ENCODE data around the gene CLEC7A.

CLEC7A gene

DNA sequence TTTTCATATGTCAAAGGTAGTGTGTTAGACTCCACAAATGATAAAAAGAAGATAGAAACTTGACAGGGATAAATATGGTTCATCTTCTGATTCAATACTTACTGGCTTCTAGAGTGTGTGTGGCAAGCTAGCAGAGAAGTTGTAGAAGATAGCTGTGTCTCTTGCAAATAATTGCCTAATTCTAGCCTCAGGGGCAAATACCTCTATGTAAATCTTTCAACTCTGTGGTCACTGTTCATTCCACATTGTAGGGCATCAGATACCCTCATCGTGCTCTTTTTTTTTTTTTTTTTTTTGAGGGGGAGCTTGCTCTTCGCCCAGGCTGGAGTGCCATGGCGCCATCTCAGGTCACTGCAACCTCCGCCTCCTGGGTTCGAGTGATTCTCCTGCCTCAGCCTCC is 40.2 kb upstream of the CLEC7A start:
- no peak overlapping the region for H3K9ac ChIP-seq (ENCODE audit: low read depth, low read length, poor library complexity, severe bottlenecking)
- no peak overlapping the region for H3K4me2 ChIP-seq (ENCODE audit: low read depth, low read length, poor library complexity, severe bottlenecking)
- no peaks in the 10 kb centered on the region for H3F3A ChIP-seq (ENCODE audit: low read depth)
- no peaks in the 10 kb centered on the region for H3K9me3 ChIP-seq (ENCODE audit: insufficient read depth, low read depth, low read length)
- no peak overlapping the region for H2AFZ ChIP-seq (ENCODE audit: low read length)
- no peaks in the 10 kb centered on the region for H3K79me2 ChIP-seq (ENCODE audit: insufficient read depth, low read length)
- H3K27me3 ChIP-seq (ENCODE audit: insufficient read depth, low read length, poor library complexity, severe bottlenecking): no peaks in the 10 kb centered on the region
- TF ChIP-seq EZH2phosphoT487 (IDR thresholded peaks at IDR 0.05; ENCODE audit: borderline replicate concordance): no peak
- TF ChIP-seq, protein P1, sequence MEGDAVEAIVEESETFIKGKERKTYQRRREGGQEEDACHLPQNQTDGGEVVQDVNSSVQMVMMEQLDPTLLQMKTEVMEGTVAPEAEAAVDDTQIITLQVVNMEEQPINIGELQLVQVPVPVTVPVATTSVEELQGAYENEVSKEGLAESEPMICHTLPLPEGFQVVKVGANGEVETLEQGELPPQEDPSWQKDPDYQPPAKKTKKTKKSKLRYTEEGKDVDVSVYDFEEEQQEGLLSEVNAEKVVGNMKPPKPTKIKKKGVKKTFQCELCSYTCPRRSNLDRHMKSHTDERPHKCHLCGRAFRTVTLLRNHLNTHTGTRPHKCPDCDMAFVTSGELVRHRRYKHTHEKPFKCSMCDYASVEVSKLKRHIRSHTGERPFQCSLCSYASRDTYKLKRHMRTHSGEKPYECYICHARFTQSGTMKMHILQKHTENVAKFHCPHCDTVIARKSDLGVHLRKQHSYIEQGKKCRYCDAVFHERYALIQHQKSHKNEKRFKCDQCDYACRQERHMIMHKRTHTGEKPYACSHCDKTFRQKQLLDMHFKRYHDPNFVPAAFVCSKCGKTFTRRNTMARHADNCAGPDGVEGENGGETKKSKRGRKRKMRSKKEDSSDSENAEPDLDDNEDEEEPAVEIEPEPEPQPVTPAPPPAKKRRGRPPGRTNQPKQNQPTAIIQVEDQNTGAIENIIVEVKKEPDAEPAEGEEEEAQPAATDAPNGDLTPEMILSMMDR (conservative IDR thresholded peaks at IDR 0.05; ENCODE audit: low read length): no peak
- H4K20me1 ChIP-seq (ENCODE audit: insufficient read depth, low read length, poor library complexity, severe bottlenecking): no peaks in the 10 kb centered on the region
- H3K36me3 ChIP-seq (ENCODE audit: insufficient read depth, low read length): no peaks in the 10 kb centered on the region
- H3K9me2 ChIP-seq (replicated peaks; ENCODE audit: low read depth, low read length): no peaks in the 10 kb centered on the region
- H3K4me1 ChIP-seq (ENCODE audit: insufficient read depth, low read length, poor library complexity, severe bottlenecking): no peaks in the 10 kb centered on the region
- H3K4me3 ChIP-seq (ENCODE audit: low read length, poor library complexity, severe bottlenecking): no peak overlapping the region

DNA sequence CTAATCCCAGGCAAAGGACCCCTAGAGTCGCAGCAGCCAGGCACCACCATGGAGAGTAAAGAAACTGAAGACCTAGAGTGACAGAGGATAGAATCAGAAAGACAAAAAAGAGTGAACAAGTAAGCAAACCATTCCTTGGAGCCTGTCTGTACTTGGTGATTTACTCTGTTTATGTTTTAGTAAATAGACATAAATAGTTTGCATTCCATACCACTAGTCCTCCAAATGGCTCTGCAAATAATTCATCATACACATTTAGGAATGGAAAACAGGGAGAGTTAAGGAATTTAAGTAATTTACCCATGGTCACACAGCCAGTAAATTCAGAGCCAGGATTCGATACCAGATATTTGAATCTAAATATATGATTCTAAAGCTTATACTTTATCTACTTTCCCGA is 39.1 kb upstream of the CLEC7A start:
- no peaks in the 10 kb centered on the region for H3K9me3 ChIP-seq (ENCODE audit: insufficient read depth, low read depth, low read length)
- TF ChIP-seq, protein P1 (conservative IDR thresholded peaks at IDR 0.05; ENCODE audit: low read length): no peak
- TF ChIP-seq EZH2phosphoT487 (IDR thresholded peaks at IDR 0.05; ENCODE audit: borderline replicate concordance): no peak
- H3K27me3 ChIP-seq (ENCODE audit: insufficient read depth, low read length, poor library complexity, severe bottlenecking): no peaks in the 10 kb centered on the region
- no peaks in the 10 kb centered on the region for H3K4me1 ChIP-seq (ENCODE audit: insufficient read depth, low read length, poor library complexity, severe bottlenecking)
- no peaks in the 10 kb centered on the region for H3K9me2 ChIP-seq (replicated peaks; ENCODE audit: low read depth, low read length)
- H3F3A ChIP-seq (ENCODE audit: low read depth): no peaks in the 10 kb centered on the region
- H2AFZ ChIP-seq (ENCODE audit: low read length): no peak overlapping the region
- H4K20me1 ChIP-seq (ENCODE audit: insufficient read depth, low read length, poor library complexity, severe bottlenecking): no peaks in the 10 kb centered on the region
- no peaks in the 10 kb centered on the region for H3K36me3 ChIP-seq (ENCODE audit: insufficient read depth, low read length)
- H3K4me2 ChIP-seq (ENCODE audit: low read depth, low read length, poor library complexity, severe bottlenecking): no peak overlapping the region
- H3K9ac ChIP-seq (ENCODE audit: low read depth, low read length, poor library complexity, severe bottlenecking): no peak overlapping the region
- H3K4me3 ChIP-seq (ENCODE audit: low read length, poor library complexity, severe bottlenecking): no peak overlapping the region
- H3K79me2 ChIP-seq (ENCODE audit: insufficient read depth, low read length): no peaks in the 10 kb centered on the region

DNA sequence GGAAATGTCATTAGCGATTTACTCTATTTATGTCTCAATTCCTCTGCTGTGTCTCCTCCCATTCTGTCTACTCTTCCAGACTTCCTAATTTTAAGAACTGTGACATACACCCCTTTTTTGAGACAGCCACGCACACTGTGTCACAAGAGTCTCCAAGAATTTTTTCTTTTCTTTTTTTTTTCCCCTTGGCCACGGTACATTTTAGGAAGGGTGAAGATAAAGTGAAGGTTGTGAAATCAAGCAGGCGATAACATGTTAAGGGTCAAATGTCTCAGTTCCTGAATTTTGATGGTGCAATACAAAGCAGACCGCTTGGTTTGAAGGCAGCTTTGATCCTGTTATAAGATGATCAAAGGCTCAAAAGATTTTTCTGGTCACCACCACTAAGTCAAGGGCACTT is 37.6 kb upstream of the CLEC7A start:
- Histone ChIP-seq H3K9ac (ENCODE audit: low read depth, low read length, poor library complexity, severe bottlenecking) (no peak overlapping the region), H3K9me2 (replicated peaks; ENCODE audit: low read depth, low read length) (no peaks in the 10 kb centered on the region), H3K79me2 (ENCODE audit: insufficient read depth, low read length) (no peaks in the 10 kb centered on the region), H3K27me3 (ENCODE audit: insufficient read depth, low read length, poor library complexity, severe bottlenecking) (no peaks in the 10 kb centered on the region), H4K20me1 (ENCODE audit: insufficient read depth, low read length, poor library complexity, severe bottlenecking) (no peaks in the 10 kb centered on the region), H3K9me3 (ENCODE audit: insufficient read depth, low read depth, low read length) (no peaks in the 10 kb centered on the region), H3F3A (ENCODE audit: low read depth) (no peaks in the 10 kb centered on the region), H3K4me2 (ENCODE audit: low read depth, low read length, poor library complexity, severe bottlenecking) (no peak overlapping the region), H2AFZ (ENCODE audit: low read length) (no peak overlapping the region), H3K4me3 (ENCODE audit: low read length, poor library complexity, severe bottlenecking) (no peak overlapping the region), H3K4me1 (ENCODE audit: insufficient read depth, low read length, poor library complexity, severe bottlenecking) (no peaks in the 10 kb centered on the region), H3K36me3 (ENCODE audit: insufficient read depth, low read length) (no peaks in the 10 kb centered on the region)
- TF ChIP-seq EZH2phosphoT487 (IDR thresholded peaks at IDR 0.05; ENCODE audit: borderline replicate concordance): no peak
- TF ChIP-seq, protein P1 (conservative IDR thresholded peaks at IDR 0.05; ENCODE audit: low read length): no peak
